SKM-1 (cell line): ENCODE measurements around the gene TRIM3.
"Not testable (repeated sequence)": the region's sequence is repeated elsewhere in the genome, so short reads cannot be mapped to it uniquely, and the experiment has no call there.

ENCODE experiments used
- DNase-seq: peaks from one replicate; lab custom pipeline; 2025; ENCODE audit not compliant: unreplicated experiment; lab: John Stamatoyannopoulos, UW

TRIM3 gene

GRCh38 chr11:6473451-6474412 lies at the start of gene TRIM3:
Gene TRIM3, minus strand, starts transcription at chr11:6473941. Its CDS starts 8,246 bp downstream, at chr11:6465695.
- DNase-seq, result peak; percentile 54

- no peak for DNase-seq
These were observed 49.5 kb upstream of the TRIM3 start for GRCh38 chr11:6523253-6523652.

GRCh38 chr11:6521946-6522345 lies 48.2 kb upstream of the TRIM3 start:
- DNase-seq, result not testable (repeated sequence)

- no peak for DNase-seq
These were observed 46.5 kb upstream of the TRIM3 start for GRCh38 chr11:6520265-6520664.

- DNase-seq, result no peak
These were observed 43.1 kb upstream of the TRIM3 start for GRCh38 chr11:6516865-6517264.

GRCh38 chr11:6505577-6506240 lies 32.0 kb upstream of the TRIM3 start:
- no peak for DNase-seq

GRCh38 chr11:6504166-6504565 lies 30.4 kb upstream of the TRIM3 start:
- DNase-seq, result no peak

GRCh38 chr11:6502382-6502781 lies 28.6 kb upstream of the TRIM3 start:
- DNase-seq, result no peak

- no peak for DNase-seq
These were observed 24.8 kb upstream of the TRIM3 start for GRCh38 chr11:6498544-6498943.

GRCh38 chr11:6498121-6498520 lies 24.4 kb upstream of the TRIM3 start:
- DNase-seq, result no peak

- no peak for DNase-seq
These were observed 23.5 kb upstream of the TRIM3 start, which contains the start of gene DNHD1 for GRCh38 chr11:6497069-6497839. Gene DNHD1, plus strand, starts transcription at chr11:6497280. Its CDS starts 936 bp downstream, at chr11:6498216.

- no peak for DNase-seq
These were observed 15.6 kb upstream of the TRIM3 start for GRCh38 chr11:6489306-6489705.

- DNase-seq, result no peak
These were observed 15.1 kb upstream of the TRIM3 start for GRCh38 chr11:6488821-6489220.

- no peak for DNase-seq
These were observed 14.6 kb upstream of the TRIM3 start for GRCh38 chr11:6488342-6488741.

GRCh38 chr11:6486938-6487337 lies 13.2 kb upstream of the TRIM3 start:
- DNase-seq, result no peak

GRCh38 chr11:6486256-6486655 lies 12.5 kb upstream of the TRIM3 start:
- DNase-seq, result no peak

- DNase-seq, result no peak
These were observed 11.9 kb upstream of the TRIM3 start for GRCh38 chr11:6485661-6486060.

GRCh38 chr11:6483015-6483414 lies 9.3 kb upstream of the TRIM3 start:
- no peak for DNase-seq

GRCh38 chr11:6482441-6482840 lies 8.7 kb upstream of the TRIM3 start:
- DNase-seq, result no peak

- DNase-seq, result no peak
These were observed 8.2 kb upstream of the TRIM3 start for GRCh38 chr11:6481924-6482275.
